Pancreas (tissue), 10 donors: ENCODE data around the gene GAN. TPM values are rescaled to one million over a fixed set of nuclear protein-coding genes. Genes with fewer than 3 reads are reported as not detected.

Experiments
- ATAC-seq, 4 donors: fragments of 200-7000 bp; cut with Tn5 transposase; one replicate each; pipeline versions ENCODE4 v1.8.0 to v1.9.1; 2020; ENCODE audit warnings: mild to moderate bottlenecking in 4 of 4, moderate library complexity in 4 of 4
- DNase-seq, 6 donors: peaks; one replicate each; pipeline ENCODE4 v3.0.0-alpha.2; 2020
- FAIRE-seq: peaks from 2 replicates; lab custom pipeline; 2012; peaks lifted over from hg19 to GRCh38; lab: Jason Lieb, UNC
- H3K27ac ChIP-seq, 4 donors: fragments of 200-600 bp; sonication (generic); 1 replicate in 3 of 4; 2 replicates in 1 of 4; pipeline versions ENCODE4 v1.5.0 to v1.8.0; 2020
- H3K27me3 ChIP-seq, 4 donors: fragments of 200-600 bp; one replicate each; pipeline ENCODE4 v1.8.0; 2021
- H3K36me3 ChIP-seq, 3 donors: fragments of 200-600 bp; sonication (generic) in 1 of 3; one replicate each; pipeline versions ENCODE4 v1.5.0 to v1.8.0; 2020 to 2021
- H3K4me1 ChIP-seq, 3 donors: fragments of 200-600 bp; one replicate each; pipeline ENCODE4 v1.8.0; 2021
- H3K4me3 ChIP-seq, 4 donors: fragments of 200-600 bp; sonication (generic) in 2 of 4; one replicate each; pipeline versions ENCODE4 v1.5.0 to v1.8.0; 2020 to 2021
- H3K9me3 ChIP-seq, 4 donors: fragments of 200-600 bp; one replicate each; pipeline ENCODE4 v1.8.0; 2021
- WGBS, 2 donors: extraction: QIAGEN DNeasy Blood & Tissue Kit; methylation state at CpG; one replicate each; pipeline ENCODE4 v1.1.7; 2013; 5-methylcytosine and 5-hydroxymethylcytosine counted together
- intact Hi-C, 3 donors: fragments of 100-400 bp; cut with DNase I; formaldehyde crosslinking; loops; one replicate each; pipeline versions ENCODE4 v1.11.1 to v1.14.2; 2022
- polyA plus RNA-seq, 2 donors: library from polyadenylated mRNA; stranded (reverse); fragments of 200-250 nt; gene quantifications; one replicate each; pipeline ENCODE4 v1.2.3, GENCODE V29; 2013
- total RNA-seq, 6 donors: library from RNA; stranded (reverse); fragmentation: NEBNext Ultra II Directional in 4 of 6; extraction: Animal tissue kit (Norgen Biotek cat#: 25700) in 4 of 6; gene quantifications; one replicate each; pipeline versions ENCODE4 v1.2.1 to v1.2.4, GENCODE V29; 2021 to 2023
- TF ChIP-seq, protein P1 (sequence below), 4 donors: fragments of 200-600 bp; sonication (generic) in 3 of 4; IDR thresholded peaks; one replicate each; pipeline versions ENCODE4 v1.5.0 to v1.8.0; 2021; ENCODE audit warnings: antibody characterized with exemption in 4 of 4
- donor health status: healthy with polysubstance abuse.
- donor health status: DM: no; HTN: no; CAD: no; lungs with moderate emphysema.
- donor health status: DM: no; HTN: no; CAD: no.
- donor health status: control.
- donor health status: control.
- donor health status: Bipolar disorder and iron deficiency.
- donor health status: DM: yes; HTN: yes; CAD: no.
- donor health status: DM: no; HTN: no; CAD: no.
- donor health status: DM: no; HTN: no; CAD: no.
- donor health status: DM: yes; HTN: yes; CAD: no.

The GAN gene
- total and polyA plus RNA-seq, 8 donors, result 0.68 to 4.8 (median 3.8) TPM

DNA sequence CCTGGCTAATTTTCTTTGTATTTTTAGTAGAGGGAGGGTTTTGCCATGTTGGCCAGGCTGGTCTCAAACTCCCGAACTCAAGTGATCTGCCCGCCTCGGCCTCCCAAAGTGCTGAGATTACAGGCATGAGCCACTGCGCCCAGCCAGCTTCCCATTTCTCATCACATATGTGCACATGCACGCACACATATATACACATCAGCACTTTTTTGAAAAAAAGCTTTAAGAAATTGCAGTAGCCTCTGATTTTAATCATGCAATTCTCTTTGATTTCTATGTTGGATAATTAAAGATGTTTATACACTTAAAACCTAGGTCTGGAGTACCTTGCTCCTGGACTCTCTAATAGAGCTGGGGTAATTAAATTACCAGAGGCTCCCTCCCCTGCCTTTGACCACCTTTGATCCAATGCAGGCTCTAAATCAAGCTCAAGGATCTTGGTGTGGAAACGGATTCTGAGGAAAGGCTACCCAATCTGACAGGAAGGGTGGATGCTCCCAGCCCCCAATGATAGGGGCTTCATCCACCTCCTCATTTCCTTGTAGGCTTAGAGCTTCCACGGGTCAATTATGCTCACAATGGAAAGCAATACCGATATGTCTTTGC, 29.7 kb upstream of the GAN start:
- 68 to 72% methylated on average over 8 of the region's 8 CpGs for WGBS, 2 donors
- no peak overlapping the region for H3K27ac ChIP-seq
- H3K4me1 ChIP-seq, result no peaks in the 10 kb centered on the region
- no peak overlapping the region for H3K4me3 ChIP-seq
- no peaks in the 10 kb centered on the region for H3K9me3 ChIP-seq
- TF ChIP-seq, protein P1, sequence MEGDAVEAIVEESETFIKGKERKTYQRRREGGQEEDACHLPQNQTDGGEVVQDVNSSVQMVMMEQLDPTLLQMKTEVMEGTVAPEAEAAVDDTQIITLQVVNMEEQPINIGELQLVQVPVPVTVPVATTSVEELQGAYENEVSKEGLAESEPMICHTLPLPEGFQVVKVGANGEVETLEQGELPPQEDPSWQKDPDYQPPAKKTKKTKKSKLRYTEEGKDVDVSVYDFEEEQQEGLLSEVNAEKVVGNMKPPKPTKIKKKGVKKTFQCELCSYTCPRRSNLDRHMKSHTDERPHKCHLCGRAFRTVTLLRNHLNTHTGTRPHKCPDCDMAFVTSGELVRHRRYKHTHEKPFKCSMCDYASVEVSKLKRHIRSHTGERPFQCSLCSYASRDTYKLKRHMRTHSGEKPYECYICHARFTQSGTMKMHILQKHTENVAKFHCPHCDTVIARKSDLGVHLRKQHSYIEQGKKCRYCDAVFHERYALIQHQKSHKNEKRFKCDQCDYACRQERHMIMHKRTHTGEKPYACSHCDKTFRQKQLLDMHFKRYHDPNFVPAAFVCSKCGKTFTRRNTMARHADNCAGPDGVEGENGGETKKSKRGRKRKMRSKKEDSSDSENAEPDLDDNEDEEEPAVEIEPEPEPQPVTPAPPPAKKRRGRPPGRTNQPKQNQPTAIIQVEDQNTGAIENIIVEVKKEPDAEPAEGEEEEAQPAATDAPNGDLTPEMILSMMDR (IDR thresholded peaks at IDR 0.05), result no peak
- DNase-seq, result no peak
- H3K36me3 ChIP-seq, result no peaks in the 10 kb centered on the region
- no peak for ATAC-seq
- intact Hi-C loops, result no loop called here
- FAIRE-seq, result no peak
- H3K27me3 ChIP-seq, result no peaks in the 10 kb centered on the region

DNA sequence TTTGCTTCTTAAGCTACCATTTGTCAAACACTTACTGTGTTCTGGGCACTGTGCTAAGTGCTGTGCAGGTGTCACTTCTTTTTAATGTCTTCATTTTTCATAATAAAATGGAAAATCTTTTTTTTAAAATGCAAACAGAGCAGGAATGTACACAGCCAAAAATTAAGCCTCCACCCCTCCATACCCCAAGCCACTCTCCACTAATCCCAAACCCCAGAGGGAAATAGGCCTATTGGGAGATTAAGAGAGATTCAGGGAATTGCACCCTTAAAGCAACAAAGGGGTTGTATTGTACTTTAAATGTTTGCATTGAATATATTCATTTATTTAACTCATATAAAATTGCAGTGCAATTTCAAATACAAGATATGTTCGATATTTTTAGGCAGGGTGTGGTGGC, 28.6 kb upstream of the GAN start:
- Histone ChIP-seq H3K9me3 (no peaks in the 10 kb centered on the region), H3K4me1 (no peaks in the 10 kb centered on the region), H3K27ac (no peak overlapping the region), H3K36me3 (no peaks in the 10 kb centered on the region), H3K27me3 (no peaks in the 10 kb centered on the region), H3K4me3 (no peak overlapping the region)
- FAIRE-seq (no peak), DNase-seq (no peak), ATAC-seq (no peak)
- TF ChIP-seq, protein P1 (IDR thresholded peaks at IDR 0.05), result no peak
- intact Hi-C loops, result no loop called here
- WGBS, 2 donors, result 74 to 94% methylated on average over 1 of the region's 1 CpG

DNA sequence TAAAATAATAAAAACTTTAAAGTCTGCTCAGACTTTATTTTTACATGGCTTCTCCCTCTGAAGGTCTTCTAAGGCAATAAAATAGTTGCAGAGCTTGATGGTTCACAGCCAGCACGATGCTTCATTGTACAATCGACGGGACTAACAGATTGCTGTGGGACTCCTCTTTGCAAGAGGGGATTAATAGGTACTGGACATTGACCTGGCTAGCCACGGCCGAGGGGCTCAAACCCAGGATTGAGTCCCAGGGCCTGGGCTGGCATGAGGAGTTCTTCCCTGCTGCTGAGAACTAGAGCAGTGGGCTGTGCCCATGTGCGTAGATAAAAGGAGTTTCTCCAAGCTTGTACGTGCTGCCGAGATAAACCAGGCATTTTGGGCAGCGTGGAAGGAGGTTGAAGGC, 23.6 kb upstream of the GAN start:
- Histone ChIP-seq H3K4me3 (no peak overlapping the region), H3K27ac (no peak overlapping the region), H3K36me3 (no peaks in the 10 kb centered on the region), H3K9me3 (no peaks in the 10 kb centered on the region), H3K4me1 (no peaks in the 10 kb centered on the region), H3K27me3 (no peaks in the 10 kb centered on the region)
- ATAC-seq (no peak), DNase-seq (no peak), FAIRE-seq (no peak)
- TF ChIP-seq, protein P1 (IDR thresholded peaks at IDR 0.05), result no peak
- 76 to 80% methylated on average over 9 of the region's 9 CpGs for WGBS, 2 donors
- intact Hi-C loops, result no loop called here

DNA sequence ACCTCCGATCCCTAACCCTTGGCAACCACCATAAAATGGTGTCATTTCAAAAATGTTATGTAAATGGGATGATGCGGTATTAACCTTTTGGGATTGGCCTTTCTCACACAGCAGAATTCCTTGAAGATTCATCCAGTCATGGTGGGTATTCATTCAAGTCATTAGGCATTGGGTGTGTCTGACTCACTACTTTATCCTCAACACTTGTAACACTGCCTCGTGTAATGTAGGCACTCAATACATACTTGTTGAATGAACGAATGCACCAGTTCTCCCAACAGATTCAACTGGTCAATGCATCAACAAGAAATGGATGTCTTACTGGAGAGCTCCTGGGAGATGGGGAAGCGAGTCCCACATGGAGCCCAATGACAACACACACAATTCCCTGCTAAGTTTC, 21.8 kb upstream of the GAN start:
- no peaks in the 10 kb centered on the region for H3K9me3 ChIP-seq
- no peak for ATAC-seq
- H3K4me3 ChIP-seq, result no peak overlapping the region
- no peaks in the 10 kb centered on the region for H3K36me3 ChIP-seq
- no peak for DNase-seq
- TF ChIP-seq, protein P1 (IDR thresholded peaks at IDR 0.05), result no peak
- no peaks in the 10 kb centered on the region for H3K27me3 ChIP-seq
- no peak overlapping the region for H3K27ac ChIP-seq
- H3K4me1 ChIP-seq, result no peaks in the 10 kb centered on the region
- intact Hi-C loops, result no loop called here
- 73 to 81% methylated on average over 5 of the region's 5 CpGs for WGBS, 2 donors
- FAIRE-seq, result no peak

DNA sequence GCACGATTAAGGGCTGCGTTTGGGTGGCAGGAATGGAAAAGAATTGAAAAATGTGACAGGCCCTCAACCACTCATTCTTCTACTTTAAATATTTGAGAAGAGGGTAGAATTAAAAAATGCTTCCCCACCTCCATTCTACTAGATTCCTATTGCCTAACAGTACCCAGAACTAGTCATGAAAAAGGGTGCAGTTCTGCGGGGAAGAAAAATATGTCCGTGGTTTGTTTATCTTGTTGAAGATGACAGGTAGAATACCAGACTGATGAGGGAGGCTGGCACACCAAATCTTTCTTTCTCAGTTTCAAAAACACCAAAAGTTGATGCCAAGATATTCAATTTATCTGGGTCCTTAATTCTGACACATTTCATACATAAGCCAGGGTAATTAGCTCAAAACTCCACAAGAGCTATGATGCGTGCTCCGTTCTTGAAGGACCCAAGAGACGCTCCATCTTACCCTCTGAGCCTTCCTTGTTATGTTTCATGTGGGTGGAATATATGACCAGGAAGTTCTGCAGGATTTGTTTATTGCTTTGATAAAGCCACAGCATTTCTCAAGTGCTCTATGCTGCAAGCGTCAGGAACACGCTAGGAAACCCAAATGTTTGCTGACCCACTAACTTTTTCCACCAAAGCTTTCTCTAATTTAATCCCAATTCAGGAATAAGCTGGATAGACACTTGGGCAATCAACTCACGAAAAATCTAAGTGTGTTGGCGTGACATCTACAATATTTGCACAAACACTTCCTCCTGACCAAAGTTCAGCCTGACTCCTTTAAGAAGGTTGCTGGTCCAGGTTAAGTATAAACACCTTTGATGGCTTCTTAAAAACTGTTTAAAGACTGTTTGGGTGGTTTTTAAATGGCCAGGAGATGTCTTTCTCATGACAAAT, 20.6 kb upstream of the GAN start:
- 61 to 67% methylated on average over 11 of the region's 11 CpGs for WGBS, 2 donors
- no peak overlapping the region for H3K4me3 ChIP-seq
- intact Hi-C loops, result no loop called here
- no peaks in the 10 kb centered on the region for H3K4me1 ChIP-seq
- ATAC-seq (no peak), DNase-seq (no peak), FAIRE-seq (no peak)
- H3K27me3 ChIP-seq, result no peaks in the 10 kb centered on the region
- H3K36me3 ChIP-seq, result no peaks in the 10 kb centered on the region
- H3K27ac ChIP-seq, result no peak overlapping the region
- TF ChIP-seq, protein P1 (IDR thresholded peaks at IDR 0.05), result no peak
- H3K9me3 ChIP-seq, result no peaks in the 10 kb centered on the region
